Measurements from ENCODE around the gene SMARCA4.

The SMARCA4 gene

GRCh38 chr19:11027381-11027780 lies 66.6 kb downstream of the SMARCA4 start:
- H3K4me1 ChIP-seq (ENCODE audit: control insufficient read depth in 1 of 2, insufficient read depth in 2 of 2, low read length in 2 of 2), result no peaks in the 10 kb centered on the region
- no peak overlapping the region for H3K4me3 ChIP-seq (ENCODE audit: low read depth in 1 of 2, low read length in 2 of 2)
- no peaks in the 10 kb centered on the region for H3K9me3 ChIP-seq (ENCODE audit: control insufficient read depth in 1 of 2, low read length in 2 of 2)
- peaks cover 50 to 92% of the 10 kb centered on the region in 2 donors for H3K36me3 ChIP-seq (ENCODE audit: control insufficient read depth in 1 of 2, insufficient read depth in 2 of 2, low read length in 2 of 2)
- no peak overlapping the region for H3K9ac ChIP-seq (ENCODE audit: low read depth in 1 of 2, low read length in 2 of 2)
- H3K27me3 ChIP-seq (ENCODE audit: control insufficient read depth in 1 of 2, insufficient read depth in 2 of 2, low read length in 2 of 2), result no peaks in the 10 kb centered on the region
- no peak overlapping the region for H3K27ac ChIP-seq (ENCODE audit: low read depth, low read length)

- no peak overlapping the region for H3K4me3 ChIP-seq (ENCODE audit: low read depth in 1 of 2, low read length in 2 of 2)
- H3K27ac ChIP-seq (ENCODE audit: low read depth, low read length), result no peak overlapping the region
- H3K9ac ChIP-seq (ENCODE audit: low read depth in 1 of 2, low read length in 2 of 2), result no peak overlapping the region
- H3K9me3 ChIP-seq (ENCODE audit: control insufficient read depth in 1 of 2, low read length in 2 of 2), result no peaks in the 10 kb centered on the region
- H3K27me3 ChIP-seq (ENCODE audit: control insufficient read depth in 1 of 2, insufficient read depth in 2 of 2, low read length in 2 of 2), result no peaks in the 10 kb centered on the region
- H3K4me1 ChIP-seq (ENCODE audit: control insufficient read depth in 1 of 2, insufficient read depth in 2 of 2, low read length in 2 of 2), result no peaks in the 10 kb centered on the region
- H3K36me3 ChIP-seq (ENCODE audit: control insufficient read depth in 1 of 2, insufficient read depth in 2 of 2, low read length in 2 of 2), result peaks cover 54 to 92% of the 10 kb centered on the region in 2 donors
These were observed 67.3 kb downstream of the SMARCA4 start for GRCh38 chr19:11028146-11028545.

- peaks cover 69 to 94% of the 10 kb centered on the region in 2 donors for H3K36me3 ChIP-seq (ENCODE audit: control insufficient read depth in 1 of 2, insufficient read depth in 2 of 2, low read length in 2 of 2)
- no peak overlapping the region for H3K27ac ChIP-seq (ENCODE audit: low read depth, low read length)
- H3K27me3 ChIP-seq (ENCODE audit: control insufficient read depth in 1 of 2, insufficient read depth in 2 of 2, low read length in 2 of 2), result no peaks in the 10 kb centered on the region
- no peak overlapping the region for H3K9ac ChIP-seq (ENCODE audit: low read depth in 1 of 2, low read length in 2 of 2)
- H3K4me1 ChIP-seq (ENCODE audit: control insufficient read depth in 1 of 2, insufficient read depth in 2 of 2, low read length in 2 of 2), result peaks cover 8 to 9% of the 10 kb centered on the region in 2 donors
- no peak overlapping the region for H3K4me3 ChIP-seq (ENCODE audit: low read depth in 1 of 2, low read length in 2 of 2)
- H3K9me3 ChIP-seq (ENCODE audit: control insufficient read depth in 1 of 2, low read length in 2 of 2), result no peaks in the 10 kb centered on the region
These were observed 70.7 kb downstream of the SMARCA4 start for GRCh38 chr19:11031421-11032070.

- Histone ChIP-seq H3K36me3 (ENCODE audit: control insufficient read depth in 1 of 2, insufficient read depth in 2 of 2, low read length in 2 of 2) (peaks cover 54 to 93% of the 10 kb centered on the region in 2 donors), H3K4me1 (ENCODE audit: control insufficient read depth in 1 of 2, insufficient read depth in 2 of 2, low read length in 2 of 2) (peaks cover 8 to 9% of the 10 kb centered on the region in 2 donors), H3K27me3 (ENCODE audit: control insufficient read depth in 1 of 2, insufficient read depth in 2 of 2, low read length in 2 of 2) (no peaks in the 10 kb centered on the region), H3K9ac (ENCODE audit: low read depth in 1 of 2, low read length in 2 of 2) (no peak overlapping the region), H3K9me3 (ENCODE audit: control insufficient read depth in 1 of 2, low read length in 2 of 2) (no peaks in the 10 kb centered on the region), H3K27ac (ENCODE audit: low read depth, low read length) (no peak overlapping the region), H3K4me3 (ENCODE audit: low read depth in 1 of 2, low read length in 2 of 2) (no peak overlapping the region)
These were observed 72.4 kb downstream of the SMARCA4 start for GRCh38 chr19:11033251-11033650.

- H3K4me3 ChIP-seq (ENCODE audit: low read depth in 1 of 2, low read length in 2 of 2), result no peak overlapping the region
- H3K4me1 ChIP-seq (ENCODE audit: control insufficient read depth in 1 of 2, insufficient read depth in 2 of 2, low read length in 2 of 2), result peaks cover 8 to 9% of the 10 kb centered on the region in 2 donors
- H3K27me3 ChIP-seq (ENCODE audit: control insufficient read depth in 1 of 2, insufficient read depth in 2 of 2, low read length in 2 of 2), result no peaks in the 10 kb centered on the region
- peaks cover 58 to 93% of the 10 kb centered on the region in 2 donors for H3K36me3 ChIP-seq (ENCODE audit: control insufficient read depth in 1 of 2, insufficient read depth in 2 of 2, low read length in 2 of 2)
- no peak overlapping the region for H3K9ac ChIP-seq (ENCODE audit: low read depth in 1 of 2, low read length in 2 of 2)
- no peak overlapping the region for H3K27ac ChIP-seq (ENCODE audit: low read depth, low read length)
- H3K9me3 ChIP-seq (ENCODE audit: control insufficient read depth in 1 of 2, low read length in 2 of 2), result no peaks in the 10 kb centered on the region
These were observed 72.9 kb downstream of the SMARCA4 start for GRCh38 chr19:11033763-11034162.

DNA sequence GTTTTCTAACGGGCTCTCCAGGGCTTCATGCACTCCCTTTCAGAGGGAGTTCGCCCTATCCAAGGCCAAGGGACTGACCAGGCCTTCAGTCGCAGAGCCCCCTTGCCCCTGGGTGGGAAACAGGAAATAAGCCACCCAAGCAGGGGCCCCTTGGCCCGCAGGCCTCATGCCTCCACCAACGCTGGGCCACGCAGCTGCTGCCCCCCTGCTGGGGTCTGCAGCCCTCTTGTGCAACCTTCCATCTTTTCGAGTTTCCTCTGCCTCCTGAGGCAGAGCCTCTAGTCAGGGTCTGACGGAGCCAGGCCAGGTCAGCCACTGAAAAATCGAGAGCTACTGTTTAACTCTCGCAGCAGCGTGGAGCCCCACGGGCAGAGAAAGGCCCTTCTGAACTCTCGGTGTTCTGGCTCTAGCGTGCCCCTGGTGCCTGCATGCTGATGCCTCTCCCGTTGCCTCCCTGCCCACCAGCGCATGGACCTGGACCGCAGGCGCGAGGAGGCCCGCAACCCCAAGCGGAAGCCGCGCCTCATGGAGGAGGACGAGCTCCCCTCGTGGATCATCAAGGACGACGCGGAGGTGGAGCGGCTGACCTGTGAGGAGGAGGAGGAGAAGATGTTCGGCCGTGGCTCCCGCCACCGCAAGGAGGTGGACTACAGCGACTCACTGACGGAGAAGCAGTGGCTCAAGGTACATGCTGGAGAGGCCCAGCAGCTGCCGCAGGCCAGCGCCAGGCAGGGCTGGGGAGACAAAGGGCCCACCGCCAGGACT lies 73.8 kb downstream of the SMARCA4 start:
- Histone ChIP-seq H3K4me3 (ENCODE audit: low read depth in 1 of 2, low read length in 2 of 2) (no peak overlapping the region), H3K4me1 (ENCODE audit: control insufficient read depth in 1 of 2, insufficient read depth in 2 of 2, low read length in 2 of 2) (peaks cover 8 to 9% of the 10 kb centered on the region in 2 donors), H3K9me3 (ENCODE audit: control insufficient read depth in 1 of 2, low read length in 2 of 2) (no peaks in the 10 kb centered on the region), H3K27me3 (ENCODE audit: control insufficient read depth in 1 of 2, insufficient read depth in 2 of 2, low read length in 2 of 2) (no peaks in the 10 kb centered on the region), H3K36me3 (ENCODE audit: control insufficient read depth in 1 of 2, insufficient read depth in 2 of 2, low read length in 2 of 2) (peaks cover 58 to 93% of the 10 kb centered on the region in 2 donors), H3K9ac (ENCODE audit: low read depth in 1 of 2, low read length in 2 of 2) (no peak overlapping the region), H3K27ac (ENCODE audit: low read depth, low read length) (no peak overlapping the region)

DNA sequence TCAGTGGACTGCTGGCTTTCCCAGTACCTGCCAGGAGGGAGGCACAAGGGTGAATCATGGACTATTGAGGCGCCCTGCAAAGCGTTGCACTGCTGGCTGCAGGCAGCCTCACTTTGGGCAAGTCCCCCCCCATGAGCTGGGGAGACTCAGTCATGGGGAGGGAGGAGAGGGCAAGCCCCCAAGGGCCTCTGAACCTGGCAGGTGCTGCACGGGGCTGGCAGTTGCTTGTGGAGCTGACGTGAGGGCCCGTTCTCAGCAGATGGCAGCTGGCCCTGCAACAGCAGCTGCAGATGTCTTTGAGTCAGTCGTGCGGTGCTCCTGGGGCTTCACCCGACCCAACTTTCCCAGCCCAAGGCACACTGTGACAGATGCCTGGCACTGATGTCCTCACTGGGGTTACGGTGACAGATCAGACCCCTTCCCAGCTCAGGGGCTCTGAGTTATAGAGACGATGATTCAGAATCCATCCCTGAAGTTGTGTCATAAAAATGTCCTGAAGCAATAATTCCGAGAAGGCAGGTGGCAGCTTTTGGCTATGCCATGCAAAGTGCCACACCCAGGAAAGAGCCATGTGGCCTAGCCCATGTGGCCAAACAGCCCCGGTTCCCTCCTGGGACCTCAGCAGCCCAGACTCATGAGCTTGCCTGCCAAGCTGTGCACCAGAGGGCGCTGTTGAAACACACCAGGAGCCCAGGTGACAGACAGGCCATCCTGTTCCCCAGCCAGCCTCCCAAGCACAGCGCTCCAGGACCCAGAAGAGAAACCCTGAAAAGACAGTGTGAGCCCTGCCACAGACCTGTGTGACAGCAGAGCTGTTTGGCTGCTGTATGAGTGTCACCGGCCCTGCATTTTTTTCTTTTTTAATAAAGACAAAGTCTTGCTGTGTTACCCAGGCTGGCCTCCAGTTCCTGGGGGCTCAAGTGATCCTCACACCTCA lies 74.9 kb downstream of the SMARCA4 start:
- Histone ChIP-seq H3K27ac (ENCODE audit: low read depth, low read length) (no peak overlapping the region), H3K4me1 (ENCODE audit: control insufficient read depth in 1 of 2, insufficient read depth in 2 of 2, low read length in 2 of 2) (peaks cover 8 to 9% of the 10 kb centered on the region in 2 donors), H3K9ac (ENCODE audit: low read depth in 1 of 2, low read length in 2 of 2) (no peak overlapping the region), H3K36me3 (ENCODE audit: control insufficient read depth in 1 of 2, insufficient read depth in 2 of 2, low read length in 2 of 2) (peaks cover 48 to 83% of the 10 kb centered on the region in 2 donors), H3K9me3 (ENCODE audit: control insufficient read depth in 1 of 2, low read length in 2 of 2) (no peaks in the 10 kb centered on the region), H3K4me3 (ENCODE audit: low read depth in 1 of 2, low read length in 2 of 2) (no peak overlapping the region), H3K27me3 (ENCODE audit: control insufficient read depth in 1 of 2, insufficient read depth in 2 of 2, low read length in 2 of 2) (no peaks in the 10 kb centered on the region)

GRCh38 chr19:11038511-11038910 lies 77.7 kb downstream of the SMARCA4 start:
- no peaks in the 10 kb centered on the region for H3K27me3 ChIP-seq (ENCODE audit: control insufficient read depth in 1 of 2, insufficient read depth in 2 of 2, low read length in 2 of 2)
- peaks cover 8 to 9% of the 10 kb centered on the region in 2 donors for H3K4me1 ChIP-seq (ENCODE audit: control insufficient read depth in 1 of 2, insufficient read depth in 2 of 2, low read length in 2 of 2)
- H3K36me3 ChIP-seq (ENCODE audit: control insufficient read depth in 1 of 2, insufficient read depth in 2 of 2, low read length in 2 of 2), result peaks cover 32 to 84% of the 10 kb centered on the region in 2 donors
- H3K9ac ChIP-seq (ENCODE audit: low read depth in 1 of 2, low read length in 2 of 2), result no peak overlapping the region
- no peak overlapping the region for H3K27ac ChIP-seq (ENCODE audit: low read depth, low read length)
- no peaks in the 10 kb centered on the region for H3K9me3 ChIP-seq (ENCODE audit: control insufficient read depth in 1 of 2, low read length in 2 of 2)
- H3K4me3 ChIP-seq (ENCODE audit: low read depth in 1 of 2, low read length in 2 of 2), result no peak overlapping the region

- H3K4me1 ChIP-seq (ENCODE audit: control insufficient read depth in 1 of 2, insufficient read depth in 2 of 2, low read length in 2 of 2), result no peaks in the 10 kb centered on the region
These were observed 80.4 kb downstream of the SMARCA4 start for GRCh38 chr19:11041194-11041593.

More at GRCh38 chr19:11041194-11041593, 80.4 kb downstream of the SMARCA4 start:
- H3K27me3 ChIP-seq (ENCODE audit: control insufficient read depth in 1 of 2, insufficient read depth in 2 of 2, low read length in 2 of 2), result no peaks in the 10 kb centered on the region
- no peak overlapping the region for H3K4me3 ChIP-seq (ENCODE audit: low read depth in 1 of 2, low read length in 2 of 2)
- peaks cover 18 to 70% of the 10 kb centered on the region in 2 donors for H3K36me3 ChIP-seq (ENCODE audit: control insufficient read depth in 1 of 2, insufficient read depth in 2 of 2, low read length in 2 of 2)
- no peak overlapping the region for H3K9ac ChIP-seq (ENCODE audit: low read depth in 1 of 2, low read length in 2 of 2)
- no peak overlapping the region for H3K27ac ChIP-seq (ENCODE audit: low read depth, low read length)
- no peaks in the 10 kb centered on the region for H3K9me3 ChIP-seq (ENCODE audit: control insufficient read depth in 1 of 2, low read length in 2 of 2)

Data from duodenal mucosa (tissue), 2 donors.